ENCODE measurements around the gene MED26.

Gene MED26

DNA sequence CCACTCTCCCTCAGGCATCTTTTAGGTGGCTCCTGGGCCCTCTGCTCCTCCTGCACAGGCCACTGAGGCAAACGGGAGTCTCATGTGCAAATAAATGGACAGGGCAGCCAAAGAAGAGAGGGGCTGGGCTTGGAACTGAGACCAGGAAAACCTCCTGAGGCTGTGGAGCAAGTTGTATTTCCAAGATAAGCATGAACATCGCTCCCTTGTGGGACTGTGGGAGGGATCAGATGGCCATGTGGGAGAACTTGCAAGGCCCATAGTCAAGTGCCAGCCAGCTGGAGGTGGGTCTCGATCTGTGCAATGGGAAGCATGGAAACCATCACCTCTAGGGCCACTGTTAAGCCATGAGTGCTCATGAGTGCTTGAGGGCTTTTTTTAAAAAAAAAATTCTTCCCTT lies 24.9 kb downstream of the MED26 start:
- no peak for TF ChIP-seq EZH2 (IDR thresholded peaks at IDR 0.05; ENCODE audit: borderline replicate concordance, low read depth, low read length, severe bottlenecking)
- TF ChIP-seq, protein P1, sequence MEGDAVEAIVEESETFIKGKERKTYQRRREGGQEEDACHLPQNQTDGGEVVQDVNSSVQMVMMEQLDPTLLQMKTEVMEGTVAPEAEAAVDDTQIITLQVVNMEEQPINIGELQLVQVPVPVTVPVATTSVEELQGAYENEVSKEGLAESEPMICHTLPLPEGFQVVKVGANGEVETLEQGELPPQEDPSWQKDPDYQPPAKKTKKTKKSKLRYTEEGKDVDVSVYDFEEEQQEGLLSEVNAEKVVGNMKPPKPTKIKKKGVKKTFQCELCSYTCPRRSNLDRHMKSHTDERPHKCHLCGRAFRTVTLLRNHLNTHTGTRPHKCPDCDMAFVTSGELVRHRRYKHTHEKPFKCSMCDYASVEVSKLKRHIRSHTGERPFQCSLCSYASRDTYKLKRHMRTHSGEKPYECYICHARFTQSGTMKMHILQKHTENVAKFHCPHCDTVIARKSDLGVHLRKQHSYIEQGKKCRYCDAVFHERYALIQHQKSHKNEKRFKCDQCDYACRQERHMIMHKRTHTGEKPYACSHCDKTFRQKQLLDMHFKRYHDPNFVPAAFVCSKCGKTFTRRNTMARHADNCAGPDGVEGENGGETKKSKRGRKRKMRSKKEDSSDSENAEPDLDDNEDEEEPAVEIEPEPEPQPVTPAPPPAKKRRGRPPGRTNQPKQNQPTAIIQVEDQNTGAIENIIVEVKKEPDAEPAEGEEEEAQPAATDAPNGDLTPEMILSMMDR (IDR thresholded peaks at IDR 0.05; ENCODE audit: borderline replicate concordance, extremely low read depth, low read length, poor library complexity, severe bottlenecking), result no peak
- no peak overlapping the region for H3K9ac ChIP-seq (ENCODE audit: low read depth, low read length)
- H3K27ac ChIP-seq (ENCODE audit: low read length), result no peak overlapping the region
- no peak overlapping the region for H2AFZ ChIP-seq (ENCODE audit: low read depth, low read length)
- no peak for DNase-seq
- H3K4me2 ChIP-seq (ENCODE audit: insufficient read depth, low read length), result no peak overlapping the region
- H3K4me1 ChIP-seq (ENCODE audit: insufficient read depth, low read length), result no peaks in the 10 kb centered on the region
- H3K4me3 ChIP-seq (ENCODE audit: low read depth in 1 of 2, low read length in 2 of 2), result no peak overlapping the region
- peaks cover 92% of the 10 kb centered on the region for H4K20me1 ChIP-seq (ENCODE audit: insufficient read depth, low read length)
- no peaks in the 10 kb centered on the region for H3K9me3 ChIP-seq (ENCODE audit: insufficient read depth, low read length, severe bottlenecking)
- peaks cover 99% of the 10 kb centered on the region for H3K79me2 ChIP-seq (ENCODE audit: insufficient read depth, low read length)
- no peaks in the 10 kb centered on the region for H3K27me3 ChIP-seq (ENCODE audit: insufficient read depth, low read length, poor library complexity)
- peaks cover 5% of the 10 kb centered on the region; the same call in 1 of the 2 replicates for H3K36me3 ChIP-seq (ENCODE audit: insufficient read depth, low read length)
- ATAC-seq (ENCODE audit: insufficient read depth, low read depth), result no peak

DNA sequence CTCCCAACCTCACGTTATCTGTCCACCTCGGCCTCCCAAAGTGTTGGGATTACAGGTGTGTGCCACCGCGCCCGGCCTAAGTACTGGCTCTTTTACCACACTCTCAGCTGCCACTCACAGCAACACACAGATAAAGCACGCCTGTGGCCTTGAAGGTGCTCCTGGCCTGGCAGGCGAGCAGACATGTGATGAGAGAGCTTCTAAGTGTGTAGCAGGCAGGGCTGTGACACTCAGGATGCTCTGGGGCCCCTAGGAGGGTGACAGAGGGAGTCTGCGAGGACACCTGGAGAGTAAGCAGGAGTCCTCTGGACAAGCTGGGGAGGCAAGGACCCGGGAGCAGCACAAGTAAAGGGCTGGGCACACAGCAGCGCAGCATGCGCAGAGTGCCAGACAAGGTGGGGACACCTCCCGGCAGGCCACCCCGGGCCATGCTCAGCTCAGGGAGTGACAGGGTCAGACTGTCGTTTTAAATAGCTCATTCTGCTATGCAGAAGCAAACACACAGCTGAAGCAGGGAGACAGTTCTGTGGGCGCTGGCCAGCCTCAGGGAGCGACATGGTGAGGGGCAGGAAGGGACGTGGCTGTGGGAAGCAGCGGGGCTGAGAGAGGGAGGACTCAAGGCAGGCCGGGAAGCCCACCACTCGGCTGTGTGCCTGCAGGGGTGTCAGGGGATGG lies 26.5 kb downstream of the MED26 start:
- H3K9me3 ChIP-seq (ENCODE audit: insufficient read depth, low read length, severe bottlenecking), result no peaks in the 10 kb centered on the region
- TF ChIP-seq EZH2 (IDR thresholded peaks at IDR 0.05; ENCODE audit: borderline replicate concordance, low read depth, low read length, severe bottlenecking), result no peak
- TF ChIP-seq, protein P1 (IDR thresholded peaks at IDR 0.05; ENCODE audit: borderline replicate concordance, extremely low read depth, low read length, poor library complexity, severe bottlenecking), result no peak
- H3K36me3 ChIP-seq (ENCODE audit: insufficient read depth, low read length), result peaks cover 9% of the 10 kb centered on the region; the same call in 1 of the 2 replicates
- no peak overlapping the region for H3K4me3 ChIP-seq (ENCODE audit: low read depth in 1 of 2, low read length in 2 of 2)
- H3K27me3 ChIP-seq (ENCODE audit: insufficient read depth, low read length, poor library complexity), result no peaks in the 10 kb centered on the region
- no peak overlapping the region for H2AFZ ChIP-seq (ENCODE audit: low read depth, low read length)
- peaks cover 99% of the 10 kb centered on the region for H3K79me2 ChIP-seq (ENCODE audit: insufficient read depth, low read length)
- DNase-seq, result no peak
- peaks cover 90% of the 10 kb centered on the region for H4K20me1 ChIP-seq (ENCODE audit: insufficient read depth, low read length)
- H3K4me2 ChIP-seq (ENCODE audit: insufficient read depth, low read length), result no peak overlapping the region
- no peak overlapping the region for H3K27ac ChIP-seq (ENCODE audit: low read length)
- H3K4me1 ChIP-seq (ENCODE audit: insufficient read depth, low read length), result no peaks in the 10 kb centered on the region
- no peak overlapping the region for H3K9ac ChIP-seq (ENCODE audit: low read depth, low read length)
- ATAC-seq (ENCODE audit: insufficient read depth, low read depth), result no peak

DNA sequence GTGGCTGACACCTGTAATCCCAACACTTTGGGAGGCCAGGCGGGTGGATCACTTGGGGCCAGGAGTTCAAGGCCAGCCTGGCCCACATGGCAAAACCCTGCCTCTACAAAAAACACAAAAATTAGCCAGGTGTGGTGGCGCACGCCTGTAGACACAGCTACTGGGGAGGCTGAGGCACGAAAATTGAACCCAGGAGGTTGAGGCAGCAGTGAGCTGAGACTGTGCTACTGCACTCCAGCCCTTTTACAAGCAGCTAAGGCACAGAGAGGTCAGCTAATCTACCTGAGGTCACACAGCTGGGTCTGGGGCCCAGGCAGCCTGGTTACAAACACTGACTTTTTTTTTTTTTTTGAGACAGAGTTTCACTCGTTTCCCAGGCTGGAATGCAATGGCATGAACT lies 27.2 kb downstream of the MED26 start:
- no peak for ATAC-seq (ENCODE audit: insufficient read depth, low read depth)
- no peak for DNase-seq
- no peak overlapping the region for H3K4me3 ChIP-seq (ENCODE audit: low read depth in 1 of 2, low read length in 2 of 2)
- H3K4me2 ChIP-seq (ENCODE audit: insufficient read depth, low read length), result no peak overlapping the region
- no peaks in the 10 kb centered on the region for H3K27me3 ChIP-seq (ENCODE audit: insufficient read depth, low read length, poor library complexity)
- H3K9me3 ChIP-seq (ENCODE audit: insufficient read depth, low read length, severe bottlenecking), result no peaks in the 10 kb centered on the region
- no peak for TF ChIP-seq EZH2 (IDR thresholded peaks at IDR 0.05; ENCODE audit: borderline replicate concordance, low read depth, low read length, severe bottlenecking)
- TF ChIP-seq, protein P1 (IDR thresholded peaks at IDR 0.05; ENCODE audit: borderline replicate concordance, extremely low read depth, low read length, poor library complexity, severe bottlenecking), result no peak
- no peaks in the 10 kb centered on the region for H3K4me1 ChIP-seq (ENCODE audit: insufficient read depth, low read length)
- no peak overlapping the region for H2AFZ ChIP-seq (ENCODE audit: low read depth, low read length)
- peaks cover 93% of the 10 kb centered on the region for H4K20me1 ChIP-seq (ENCODE audit: insufficient read depth, low read length)
- no peak overlapping the region for H3K9ac ChIP-seq (ENCODE audit: low read depth, low read length)
- peaks cover 100% of the 10 kb centered on the region for H3K79me2 ChIP-seq (ENCODE audit: insufficient read depth, low read length)
- H3K36me3 ChIP-seq (ENCODE audit: insufficient read depth, low read length), result peaks cover 6% of the 10 kb centered on the region; the same call in 1 of the 2 replicates
- H3K27ac ChIP-seq (ENCODE audit: low read length), result no peak overlapping the region
